ENCODE data around the gene FXR2.
"Not testable (repeated sequence)": the region's sequence is repeated elsewhere in the genome, so short reads cannot be mapped to it uniquely, and the experiment has no call there.

FXR2 gene

DNA sequence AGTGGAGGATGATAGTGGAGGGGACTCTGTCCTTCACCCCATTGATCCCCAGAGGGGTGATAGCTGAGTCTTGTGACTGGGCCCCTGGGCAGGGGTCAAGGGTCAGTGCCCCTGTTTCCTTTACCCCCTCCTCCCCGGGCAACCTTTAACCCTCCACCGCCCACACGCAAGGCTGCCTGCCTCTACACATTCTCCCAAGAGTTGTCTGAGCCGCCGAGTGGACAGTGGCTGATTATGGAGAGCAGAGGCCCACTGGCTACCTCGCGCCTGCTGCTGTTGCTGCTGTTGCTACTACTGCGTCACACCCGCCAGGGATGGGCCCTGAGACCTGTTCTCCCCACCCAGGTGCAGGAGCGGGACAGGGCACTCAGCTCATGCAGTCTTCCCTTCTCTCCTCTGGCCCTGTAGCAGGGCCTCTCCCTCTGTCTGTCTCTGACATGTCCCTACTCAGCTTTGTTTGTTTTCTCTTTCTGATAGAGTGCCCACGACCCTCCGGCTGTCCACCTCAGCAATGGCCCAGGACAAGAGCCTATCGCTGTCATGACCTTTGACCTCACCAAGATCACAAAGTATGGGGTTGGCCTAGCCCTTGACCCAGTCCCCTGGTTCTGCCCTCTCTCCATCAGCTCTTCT is 15.4 kb upstream of the FXR2 start, which contains the start of gene SHBG:
SHBG (plus strand) TSS at position 197 of the 633 bp plus-strand sequence; CDS start at position 235, 38 bp downstream.
- no peak for DNase-seq (ENCODE audit: low read depth)
- H3K4me3 ChIP-seq (ENCODE audit: low read depth, low read length), result no peak within 1 kb of the TSS
- TF ChIP-seq, protein P1, sequence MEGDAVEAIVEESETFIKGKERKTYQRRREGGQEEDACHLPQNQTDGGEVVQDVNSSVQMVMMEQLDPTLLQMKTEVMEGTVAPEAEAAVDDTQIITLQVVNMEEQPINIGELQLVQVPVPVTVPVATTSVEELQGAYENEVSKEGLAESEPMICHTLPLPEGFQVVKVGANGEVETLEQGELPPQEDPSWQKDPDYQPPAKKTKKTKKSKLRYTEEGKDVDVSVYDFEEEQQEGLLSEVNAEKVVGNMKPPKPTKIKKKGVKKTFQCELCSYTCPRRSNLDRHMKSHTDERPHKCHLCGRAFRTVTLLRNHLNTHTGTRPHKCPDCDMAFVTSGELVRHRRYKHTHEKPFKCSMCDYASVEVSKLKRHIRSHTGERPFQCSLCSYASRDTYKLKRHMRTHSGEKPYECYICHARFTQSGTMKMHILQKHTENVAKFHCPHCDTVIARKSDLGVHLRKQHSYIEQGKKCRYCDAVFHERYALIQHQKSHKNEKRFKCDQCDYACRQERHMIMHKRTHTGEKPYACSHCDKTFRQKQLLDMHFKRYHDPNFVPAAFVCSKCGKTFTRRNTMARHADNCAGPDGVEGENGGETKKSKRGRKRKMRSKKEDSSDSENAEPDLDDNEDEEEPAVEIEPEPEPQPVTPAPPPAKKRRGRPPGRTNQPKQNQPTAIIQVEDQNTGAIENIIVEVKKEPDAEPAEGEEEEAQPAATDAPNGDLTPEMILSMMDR (IDR thresholded peaks at IDR 0.05; ENCODE audit: low read depth, low read length, missing control alignments), result no peak

DNA sequence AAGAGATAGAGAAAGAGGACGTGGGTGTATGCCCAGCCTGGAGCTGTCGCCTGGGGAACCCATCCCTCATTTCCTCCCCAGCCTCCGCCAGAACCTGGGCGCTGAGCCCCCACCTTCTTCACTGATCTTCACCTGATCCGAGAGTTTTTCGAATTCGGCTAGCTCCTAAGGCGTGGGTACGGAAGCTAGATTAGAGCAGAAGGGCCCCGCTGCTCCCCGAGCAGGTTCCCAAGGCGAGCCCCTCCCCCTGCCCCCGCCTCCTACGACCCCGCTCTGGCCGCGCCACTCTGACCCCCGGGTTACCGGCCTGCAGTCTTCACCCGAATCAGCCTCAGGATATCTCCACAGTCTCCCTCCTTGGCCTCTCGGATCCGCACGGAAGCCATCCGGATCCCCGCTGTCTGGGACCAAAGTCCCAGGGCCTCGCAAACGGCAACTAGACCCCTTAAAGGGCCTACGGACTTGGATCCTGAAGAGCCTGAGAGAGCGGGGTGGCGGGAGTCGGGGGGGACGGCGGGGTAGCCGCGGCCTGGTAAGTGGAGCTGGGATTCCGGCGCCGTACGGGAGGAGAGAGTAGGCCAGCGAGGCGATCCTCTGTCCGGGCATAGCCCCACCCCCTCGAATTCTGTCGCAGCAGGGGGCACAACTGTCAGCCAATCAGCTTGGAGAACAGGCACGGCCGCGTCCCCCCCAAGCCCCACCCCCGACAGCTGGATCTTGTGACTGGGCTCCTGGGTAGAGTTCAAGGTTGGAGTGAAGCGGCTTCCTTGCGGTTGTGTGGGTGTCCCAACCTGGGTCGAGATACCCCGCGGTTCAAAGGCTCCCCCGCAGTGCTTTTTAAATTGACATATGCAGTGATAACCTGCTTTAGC is 12.8 kb upstream of the FXR2 start, which contains the start of gene SAT2:
SAT2 (minus strand) TSS at position 572 of the 872 bp plus-strand sequence; CDS start at position 386, 186 bp downstream.
- peak within 1 kb of the TSS; percentile 80 for H3K4me3 ChIP-seq (ENCODE audit: low read depth, low read length)
- TF ChIP-seq, protein P1 (IDR thresholded peaks at IDR 0.05; ENCODE audit: low read depth, low read length, missing control alignments), result no peak
- DNase-seq (ENCODE audit: low read depth), result peak; percentile 75

DNA sequence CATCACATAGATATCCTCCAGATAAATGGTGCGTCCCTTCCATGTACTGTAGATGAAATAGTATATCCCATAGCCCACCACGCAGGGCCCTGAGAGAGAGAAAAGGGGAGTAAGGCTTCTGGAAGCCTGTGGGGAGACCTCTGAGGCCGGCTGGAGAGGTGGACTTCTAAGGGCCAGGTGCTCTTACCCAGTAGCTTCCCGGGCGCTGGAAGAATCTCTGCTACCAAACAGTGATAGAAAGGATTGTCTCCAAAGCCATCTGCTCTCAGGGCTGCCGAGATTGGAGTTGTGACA is 12.2 kb upstream of the FXR2 start:
- H3K4me3 ChIP-seq (ENCODE audit: low read depth, low read length), result peak overlapping the region; percentile 80
- DNase-seq (ENCODE audit: low read depth), result no peak
- TF ChIP-seq, protein P1 (IDR thresholded peaks at IDR 0.05; ENCODE audit: low read depth, low read length, missing control alignments), result no peak

DNA sequence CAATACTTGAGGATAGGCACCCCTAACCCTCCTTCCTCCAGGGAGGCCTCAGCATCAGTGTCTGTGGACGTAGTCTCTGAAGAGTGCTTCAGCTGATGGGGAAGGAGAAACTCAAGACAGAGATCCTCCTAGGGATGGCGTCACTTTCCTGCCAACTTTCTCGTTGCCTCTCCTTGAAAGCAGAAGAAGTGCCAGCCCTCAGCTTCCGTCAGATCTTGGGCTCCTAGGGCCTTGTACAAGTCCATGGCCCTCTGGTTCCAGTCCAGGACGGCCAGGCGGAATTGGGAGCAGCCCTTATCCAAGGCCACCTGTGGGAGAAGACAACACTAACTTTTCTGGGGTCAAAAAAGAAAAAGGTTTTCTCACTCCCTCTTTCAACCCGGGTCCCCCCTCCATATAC is 11.6 kb upstream of the FXR2 start:
- TF ChIP-seq, protein P1 (IDR thresholded peaks at IDR 0.05; ENCODE audit: low read depth, low read length, missing control alignments), result no peak
- DNase-seq (ENCODE audit: low read depth), result no peak
- no peak overlapping the region for H3K4me3 ChIP-seq (ENCODE audit: low read depth, low read length)

DNA sequence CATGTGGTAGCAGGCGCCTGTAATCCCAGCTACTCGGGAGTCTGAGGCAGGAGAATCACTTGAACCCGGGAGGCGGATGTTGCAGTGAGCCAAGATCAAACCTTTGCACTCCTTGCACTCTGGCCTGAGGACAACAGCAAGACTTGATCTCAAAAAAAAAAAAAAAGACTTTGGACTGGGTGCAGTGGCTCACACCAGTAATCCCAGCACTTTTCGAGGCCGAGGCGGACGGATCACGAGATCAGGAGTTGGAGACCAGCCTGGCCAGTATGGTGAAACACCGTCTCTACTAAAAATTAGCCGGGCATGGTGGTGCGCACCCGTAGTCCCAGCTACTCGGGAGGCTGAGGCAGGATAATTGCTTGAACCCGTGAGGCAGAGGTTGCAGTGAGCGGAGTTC is 11.1 kb upstream of the FXR2 start:
- H3K4me3 ChIP-seq (ENCODE audit: low read depth, low read length); DNase-seq (ENCODE audit: low read depth): not testable (repeated sequence)

DNA sequence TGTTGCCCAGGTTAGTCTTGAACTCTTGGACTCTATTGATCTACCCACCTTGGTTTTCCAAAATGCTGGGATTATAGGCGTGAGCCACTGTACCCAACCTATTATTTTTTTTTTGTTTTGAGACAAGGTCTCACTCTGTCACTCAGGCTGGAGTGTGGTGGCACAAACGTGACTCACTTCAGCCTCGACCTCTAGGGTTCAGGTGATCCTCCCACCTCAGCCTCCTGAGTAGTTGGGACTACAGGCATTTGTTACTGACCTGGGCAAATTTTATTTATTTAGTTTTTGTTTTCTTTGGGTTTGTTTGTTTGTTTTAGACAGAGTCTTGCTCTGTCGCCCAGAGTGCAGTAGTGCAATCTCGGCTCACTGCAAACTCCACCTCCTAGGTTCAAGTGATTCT is 9.0 kb upstream of the FXR2 start:
- H3K4me3 ChIP-seq (ENCODE audit: low read depth, low read length), result no peak overlapping the region
- TF ChIP-seq, protein P1 (IDR thresholded peaks at IDR 0.05; ENCODE audit: low read depth, low read length, missing control alignments), result no peak
- DNase-seq (ENCODE audit: low read depth), result no peak

DNA sequence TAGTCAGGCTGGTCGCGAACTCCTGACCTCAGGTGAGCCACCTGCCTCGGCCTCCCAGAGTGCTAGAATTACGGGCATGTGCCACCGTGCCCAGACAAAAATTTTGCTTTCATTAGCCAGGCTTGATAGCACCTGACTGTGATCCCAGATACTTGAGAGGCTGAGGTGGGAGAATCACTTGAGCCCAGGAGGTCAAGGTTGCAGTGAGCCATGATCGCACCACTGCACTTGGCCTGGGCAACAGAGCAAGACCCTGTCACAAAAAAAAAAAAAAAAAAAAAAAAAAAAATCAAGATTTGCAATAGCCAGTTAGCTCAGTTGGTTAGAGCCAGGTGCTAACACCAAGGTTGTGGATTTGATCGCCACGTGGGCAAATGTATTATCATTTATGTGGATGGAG is 6.1 kb upstream of the FXR2 start:
- H3K4me3 ChIP-seq (ENCODE audit: low read depth, low read length), result no peak overlapping the region
- TF ChIP-seq, protein P1 (IDR thresholded peaks at IDR 0.05; ENCODE audit: low read depth, low read length, missing control alignments), result no peak
- no peak for DNase-seq (ENCODE audit: low read depth)
